ENCODE measurements around the gene DCAF7.

DCAF7 gene

DNA sequence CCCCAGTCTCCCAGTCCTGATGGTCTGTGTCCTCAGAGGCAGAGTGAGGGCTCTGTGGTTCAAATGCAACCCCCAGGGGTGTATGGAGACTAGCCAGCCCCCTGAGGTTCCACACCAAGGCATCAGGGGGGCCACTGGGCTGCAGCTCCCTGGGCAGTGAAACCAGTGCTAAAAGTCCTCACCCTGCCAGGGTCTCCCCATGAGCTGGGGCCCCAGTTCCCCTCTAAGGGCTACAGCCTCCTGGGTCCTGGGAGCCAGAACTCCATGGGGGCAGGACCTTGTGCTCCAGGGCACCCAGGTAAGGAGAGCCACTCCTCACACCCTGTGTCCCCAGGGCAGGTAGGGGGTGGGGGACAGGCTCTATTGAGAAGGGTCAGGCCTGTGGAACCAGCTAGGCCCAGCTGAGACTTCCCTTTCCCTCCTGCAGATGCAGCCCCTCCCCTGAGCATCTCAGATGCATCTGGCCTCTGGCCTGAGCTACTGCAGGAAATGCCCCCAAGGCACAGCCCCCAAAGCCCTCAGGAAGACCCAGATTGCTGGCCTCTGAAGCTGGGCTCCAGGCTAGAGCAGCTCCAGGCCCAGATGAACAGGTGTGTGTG, 6.4 kb upstream of the DCAF7 start:
- no peak for DNase-seq

DNA sequence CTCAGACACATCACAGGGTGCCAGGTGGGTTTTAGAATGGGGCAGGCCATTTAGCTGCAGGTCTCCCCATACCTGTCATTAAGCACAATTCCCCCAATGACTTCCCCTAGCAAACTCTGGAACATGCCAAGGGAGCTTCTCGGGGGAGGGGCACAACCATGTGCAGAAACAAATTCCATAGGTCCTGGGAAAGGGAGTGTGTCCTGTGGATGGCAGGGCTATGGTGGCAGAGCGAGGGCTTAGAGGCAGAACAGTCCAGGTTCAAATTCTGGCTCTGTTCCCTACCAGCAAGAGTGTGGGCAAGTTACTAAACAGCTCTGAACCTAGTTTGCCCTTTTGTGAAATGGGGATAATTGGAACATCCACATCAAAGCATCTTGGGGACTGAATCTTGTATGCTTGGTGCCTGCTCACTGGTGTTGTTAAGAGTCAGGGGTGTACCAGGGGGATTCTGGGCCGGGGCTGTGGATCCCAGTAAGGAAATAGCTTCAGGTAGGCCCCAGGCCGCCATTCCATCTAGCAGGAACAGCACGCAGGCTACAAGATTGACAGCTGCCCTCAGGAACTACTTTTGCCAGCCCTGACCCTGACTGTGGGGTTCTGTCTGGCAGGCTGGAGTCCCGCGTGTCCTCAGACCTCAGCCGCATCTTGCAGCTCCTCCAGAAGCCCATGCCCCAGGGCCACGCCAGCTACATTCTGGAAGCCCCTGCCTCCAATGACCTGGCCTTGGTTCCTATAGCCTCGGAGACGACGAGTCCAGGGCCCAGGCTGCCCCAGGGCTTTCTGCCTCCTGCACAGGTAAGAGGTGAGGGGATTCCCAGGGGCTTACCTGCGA, 5.6 kb upstream of the DCAF7 start:
- DNase-seq, result no peak

DNA sequence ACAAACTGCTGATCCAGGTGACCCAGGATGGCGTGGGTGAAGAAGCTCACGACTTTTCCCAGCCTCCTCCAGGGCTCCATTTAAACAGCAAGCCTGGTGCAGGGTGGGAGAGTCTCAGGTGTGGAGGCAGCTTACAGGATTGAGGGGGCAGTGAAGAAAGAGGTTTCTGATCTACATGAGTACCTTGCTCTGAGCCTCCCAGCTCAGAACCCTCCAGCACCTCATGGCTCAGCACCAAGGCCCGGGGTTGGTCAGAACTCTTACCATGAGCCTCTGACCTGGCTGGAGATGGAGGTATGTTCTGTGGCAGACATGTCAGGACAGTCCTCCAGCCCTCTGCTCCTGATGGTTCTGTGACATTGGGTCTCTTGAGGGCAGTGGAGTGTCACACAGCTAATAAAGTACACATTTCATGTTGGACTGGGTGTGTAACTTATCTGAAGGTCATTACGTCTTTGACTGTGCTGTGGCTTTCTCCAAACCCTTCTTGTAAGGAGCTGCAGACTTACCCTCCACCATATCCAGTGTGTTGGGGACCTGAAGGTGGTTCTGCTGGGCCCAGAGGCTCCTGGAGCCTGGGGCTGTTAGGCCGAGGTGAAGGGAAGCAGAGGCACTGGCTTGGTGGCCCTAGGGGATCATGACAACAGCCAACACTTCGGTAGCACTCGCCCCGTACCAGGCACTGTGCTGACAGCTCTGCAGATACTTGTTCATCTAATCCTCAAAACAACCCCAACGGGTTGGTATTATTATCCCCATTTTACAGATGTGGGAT, 3.8 kb upstream of the DCAF7 start:
- DNase-seq, result no peak

DNA sequence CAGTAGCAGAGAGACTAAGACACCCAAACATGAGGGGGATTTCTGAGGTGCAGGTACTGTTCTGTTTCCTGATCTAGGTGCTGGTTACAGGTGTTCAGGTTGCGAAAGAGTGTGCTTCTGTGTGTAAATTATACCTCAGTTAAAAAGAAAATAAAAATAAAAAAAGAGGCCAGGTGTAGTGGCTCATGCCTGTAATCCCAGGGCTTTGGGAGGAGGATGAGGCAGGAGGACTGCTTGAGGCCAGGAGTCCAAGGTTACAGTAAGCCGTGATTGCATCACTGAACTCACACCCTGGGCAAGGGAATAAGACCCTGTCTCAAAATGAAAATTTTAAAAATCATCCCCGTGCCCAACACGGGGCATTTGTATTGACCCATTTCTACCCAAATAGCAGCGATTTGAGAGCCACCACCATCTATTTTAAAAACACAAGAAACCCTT, 3.2 kb upstream of the DCAF7 start:
- DNase-seq, result no peak

DNA sequence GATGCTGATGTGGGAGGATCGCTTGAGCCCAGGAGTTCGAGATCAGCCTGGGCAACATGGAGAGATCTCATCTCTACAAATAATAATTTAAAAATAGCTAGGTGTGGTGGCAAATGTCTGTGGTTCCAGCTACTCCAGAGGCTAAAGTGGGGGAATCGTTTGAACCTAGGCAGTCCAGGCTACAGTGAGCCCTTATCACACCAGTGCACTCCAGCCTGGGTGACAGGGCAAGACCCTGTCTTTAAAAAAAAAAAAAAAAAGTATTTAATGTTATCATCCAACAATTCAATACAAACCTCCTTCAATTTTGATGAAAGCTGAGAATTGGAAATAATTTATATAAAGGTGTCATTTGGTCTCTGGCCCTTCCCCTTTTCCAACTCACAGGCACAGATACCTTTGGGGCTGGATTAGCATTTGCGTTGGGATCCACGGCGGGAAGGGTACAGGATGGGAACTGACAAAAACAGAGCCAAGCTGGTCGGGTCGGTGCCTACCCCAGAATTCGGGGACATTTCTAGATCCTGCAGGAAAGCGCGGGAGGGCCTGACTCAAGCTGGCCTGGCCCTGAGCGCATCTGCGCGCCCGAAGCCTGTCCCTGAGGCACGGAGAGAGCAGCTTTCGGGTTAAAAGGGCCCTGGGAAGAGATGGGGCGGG, 860 bp upstream of the DCAF7 start:
- DNase-seq, result peak in 2 of 56 donors; percentile 42 to 45

DNA sequence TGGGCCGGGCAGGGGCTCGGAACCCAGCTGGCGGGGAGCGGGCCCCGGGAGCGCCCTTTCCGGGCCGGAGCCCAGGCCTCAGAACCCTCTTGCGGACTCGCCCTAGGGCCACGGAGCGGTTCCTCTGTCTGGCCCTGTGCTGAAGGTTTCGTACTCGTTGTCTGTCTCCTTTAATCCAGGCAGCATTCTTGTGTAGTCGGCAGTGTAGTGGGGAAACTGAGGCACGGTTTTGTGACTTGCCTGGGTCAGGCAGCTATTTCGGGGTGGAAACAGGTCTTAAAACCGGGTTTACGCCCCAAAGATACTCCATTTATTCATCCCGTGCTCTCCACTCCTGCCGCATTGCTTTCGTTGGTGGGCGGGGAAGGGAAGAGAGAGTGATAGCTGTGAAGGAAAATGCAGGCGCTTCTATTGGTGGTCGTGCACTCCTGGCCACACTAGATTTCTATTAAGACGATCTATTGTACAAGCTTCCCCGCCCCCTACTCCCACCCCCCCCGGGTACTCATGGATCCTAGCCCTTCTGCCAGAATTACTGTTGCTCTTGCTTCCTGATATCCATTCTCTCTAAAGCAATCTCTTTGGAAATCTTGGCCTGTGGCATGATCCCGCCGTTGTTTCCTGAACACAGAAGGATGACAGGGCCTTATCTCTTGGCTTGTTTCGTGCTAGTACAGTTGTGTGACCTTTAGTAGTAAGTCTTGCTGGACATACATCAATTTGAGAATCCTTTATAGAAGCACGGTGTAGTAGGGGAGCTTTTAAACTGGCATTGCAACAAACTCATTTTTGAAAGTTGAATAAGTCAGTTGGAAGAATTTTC, 751 bp downstream of the DCAF7 start:
- peak in 7 of 56 donors; percentile 10 to 49 (median 27) for DNase-seq

DNA sequence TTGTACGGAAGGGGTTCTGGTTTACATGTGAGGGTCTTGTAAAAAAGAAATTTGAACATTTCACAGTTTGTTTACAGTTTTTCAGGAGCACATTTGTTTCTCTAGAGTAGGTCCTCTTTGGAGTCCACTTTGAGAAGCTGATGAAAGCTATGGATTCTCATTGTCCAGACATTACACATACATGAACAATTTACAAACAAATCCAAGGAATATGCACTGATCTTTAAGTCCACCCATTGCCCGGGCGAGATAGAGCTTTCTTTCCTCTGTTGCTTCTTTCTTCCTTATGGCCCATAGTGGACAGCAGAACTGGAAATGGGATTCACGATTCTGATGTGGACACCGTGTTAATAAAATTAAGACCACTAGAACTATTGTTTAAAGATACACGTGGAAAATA, 1.9 kb downstream of the DCAF7 start:
- no peak for DNase-seq

DNA sequence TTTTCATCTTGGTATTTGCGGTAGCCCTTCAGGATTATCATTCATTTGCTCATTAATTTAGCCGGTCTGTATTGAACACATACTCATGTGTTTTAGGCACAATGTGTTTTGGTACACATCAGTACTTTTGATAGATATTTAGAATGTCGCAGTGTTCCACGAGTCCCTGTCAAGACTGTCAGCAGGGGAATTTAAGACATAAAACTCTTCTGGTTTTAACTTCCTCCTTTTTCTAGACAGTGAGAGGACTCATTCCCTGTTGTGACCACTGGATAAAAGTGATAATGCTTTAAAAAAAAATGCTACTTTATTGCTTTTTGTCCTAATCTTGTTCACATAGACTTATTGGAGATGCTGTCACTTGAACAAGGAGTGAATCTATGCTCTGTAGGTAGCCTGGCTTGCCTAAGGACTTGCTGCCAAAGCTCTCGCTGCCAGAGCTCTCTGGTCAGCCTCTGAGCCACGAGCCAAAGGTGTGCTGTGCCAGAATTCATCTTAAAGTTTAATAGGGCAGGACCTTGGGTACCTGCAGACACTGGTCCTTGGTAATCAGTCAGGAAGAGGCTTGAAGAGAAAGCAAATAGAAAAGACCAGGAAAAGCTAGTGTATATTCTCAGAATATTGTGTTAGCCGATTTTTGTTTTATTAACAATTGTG, 5.4 kb downstream of the DCAF7 start:
- DNase-seq, result no peak

DNA sequence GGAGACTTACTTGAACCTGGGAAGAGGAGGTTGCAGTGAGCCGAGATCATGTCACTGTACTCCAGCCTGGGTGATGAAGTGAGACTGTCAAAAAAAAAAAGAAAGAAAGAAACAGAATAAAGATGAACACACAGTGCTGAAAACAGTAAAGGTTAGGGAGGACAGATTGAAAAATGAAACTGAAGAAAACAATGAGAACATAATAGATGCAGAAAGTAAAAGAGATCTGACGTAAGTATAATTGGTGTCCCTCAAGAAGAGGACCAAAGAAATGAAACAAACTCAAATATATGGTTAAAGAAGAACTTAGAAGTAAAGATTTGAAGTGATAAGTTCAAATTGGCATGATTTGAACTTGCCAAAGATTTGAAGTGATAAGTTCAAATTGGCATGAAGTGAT, 7.1 kb downstream of the DCAF7 start:
- DNase-seq, result no peak

DNA sequence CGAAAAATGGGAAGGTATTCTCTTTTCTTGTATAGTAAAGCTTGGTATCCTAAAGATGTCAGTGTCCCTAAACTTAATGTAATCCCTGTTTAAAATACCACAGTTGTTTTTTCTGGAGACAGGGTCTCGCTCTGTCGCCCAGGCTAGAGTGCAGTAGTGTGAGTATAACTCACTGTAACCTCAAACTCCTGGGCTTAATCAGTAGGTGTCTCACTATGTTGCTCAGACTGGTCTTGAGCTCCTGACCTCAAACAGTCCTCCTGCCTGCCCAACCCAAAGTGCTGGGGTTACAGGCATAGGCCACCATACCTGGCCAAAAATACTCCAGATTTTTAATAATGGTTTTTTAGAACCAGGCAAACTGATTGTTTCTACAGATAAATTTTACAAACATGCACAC, 8.2 kb downstream of the DCAF7 start:
- DNase-seq, result no peak

DNA sequence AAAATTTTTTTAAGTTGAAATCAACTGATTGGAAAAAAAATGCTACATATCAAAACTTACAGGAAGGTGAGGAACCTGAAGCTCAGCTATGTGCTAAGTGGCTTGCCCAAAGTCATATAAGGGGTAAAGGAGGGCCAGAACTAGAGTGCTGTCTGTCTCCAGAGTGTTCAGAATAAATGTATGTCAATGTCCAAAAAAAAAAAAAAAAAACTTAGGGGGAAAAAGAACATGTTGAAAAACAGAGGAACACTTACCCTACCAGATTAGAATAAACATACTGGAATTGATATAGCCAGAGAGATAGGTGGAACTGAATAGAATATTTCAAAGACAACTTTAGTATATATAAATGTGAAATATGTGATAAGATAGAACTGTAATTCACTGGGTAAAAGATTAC, 11.5 kb downstream of the DCAF7 start:
- no peak for DNase-seq

DNA sequence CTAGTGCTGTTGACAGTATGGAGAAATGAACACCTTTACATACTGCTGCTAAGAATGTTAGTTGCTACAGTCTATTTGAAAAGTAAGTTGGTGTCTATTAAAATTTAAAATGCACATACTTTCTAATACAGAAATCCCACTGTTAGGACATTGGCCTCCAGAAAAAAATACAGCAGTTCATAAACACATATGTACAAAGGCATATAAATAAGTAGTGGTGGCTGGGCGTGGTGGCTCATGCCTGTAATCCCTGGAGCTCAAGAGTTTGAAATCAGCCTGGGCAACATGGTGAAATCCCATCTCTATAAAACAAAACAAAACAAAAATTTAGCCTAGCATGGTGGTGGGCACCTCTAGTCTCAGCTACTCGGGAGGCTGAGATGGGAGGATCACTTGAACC, 13.1 kb downstream of the DCAF7 start:
- DNase-seq, result no peak

DNA sequence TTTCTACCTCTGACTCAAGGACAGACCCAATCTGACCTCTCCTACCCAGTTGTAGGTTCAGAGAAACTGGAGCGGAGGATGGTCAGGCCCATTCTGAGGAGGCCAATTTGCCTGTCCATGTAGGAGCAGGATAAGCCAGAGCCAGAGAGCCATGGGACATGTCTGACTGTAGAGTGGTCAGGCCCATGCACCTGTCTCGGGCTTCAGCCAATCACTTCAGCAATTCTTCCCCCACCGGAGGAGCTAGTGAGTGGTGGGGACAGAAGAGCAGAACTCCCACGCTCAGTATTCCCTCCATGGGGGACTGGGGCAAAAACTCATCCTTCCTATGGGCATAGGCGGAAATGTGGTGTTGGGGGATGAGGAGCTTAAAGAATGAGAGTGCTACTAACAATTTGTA, 14.3 kb downstream of the DCAF7 start:
- DNase-seq, result no peak

DNA sequence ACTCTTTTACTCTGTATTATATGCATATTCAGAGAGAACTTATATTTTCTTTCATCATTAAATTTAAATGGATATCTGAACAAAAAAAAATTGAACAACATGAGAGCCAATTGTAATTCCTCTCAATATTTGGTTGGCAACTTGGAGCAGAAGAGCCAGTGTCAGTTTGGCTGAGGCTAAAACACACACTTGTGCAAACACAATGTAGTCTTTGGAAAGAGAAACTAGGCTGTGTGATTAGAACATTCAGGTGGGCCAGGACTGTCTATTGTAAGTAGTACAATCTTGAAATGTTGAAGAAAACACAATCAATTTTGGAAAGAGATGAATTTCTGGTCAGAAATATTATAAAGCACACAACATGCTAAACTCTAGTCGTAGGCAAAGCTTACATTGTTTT, 17.0 kb downstream of the DCAF7 start:
- DNase-seq, result no peak

DNA sequence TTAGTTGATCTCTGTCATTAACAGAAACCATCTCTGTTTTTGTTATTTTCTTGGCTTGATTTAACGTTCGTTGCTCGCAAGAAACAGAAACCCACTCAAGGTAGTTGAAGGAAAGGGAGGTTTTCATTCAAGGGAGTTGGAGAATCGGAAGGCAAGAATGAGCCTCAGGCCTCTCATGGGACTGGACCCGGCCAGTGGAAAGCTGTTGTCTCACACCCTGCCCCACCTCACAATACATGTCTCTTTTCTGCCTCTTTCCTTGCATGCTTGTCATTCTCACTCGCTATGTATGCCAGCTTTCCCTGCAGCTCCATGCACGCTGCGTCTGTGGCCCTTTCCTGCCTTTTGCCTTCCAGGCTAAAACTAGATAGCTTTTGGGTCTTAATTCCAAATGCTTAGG, 18.3 kb downstream of the DCAF7 start:
- DNase-seq, result no peak

DNA sequence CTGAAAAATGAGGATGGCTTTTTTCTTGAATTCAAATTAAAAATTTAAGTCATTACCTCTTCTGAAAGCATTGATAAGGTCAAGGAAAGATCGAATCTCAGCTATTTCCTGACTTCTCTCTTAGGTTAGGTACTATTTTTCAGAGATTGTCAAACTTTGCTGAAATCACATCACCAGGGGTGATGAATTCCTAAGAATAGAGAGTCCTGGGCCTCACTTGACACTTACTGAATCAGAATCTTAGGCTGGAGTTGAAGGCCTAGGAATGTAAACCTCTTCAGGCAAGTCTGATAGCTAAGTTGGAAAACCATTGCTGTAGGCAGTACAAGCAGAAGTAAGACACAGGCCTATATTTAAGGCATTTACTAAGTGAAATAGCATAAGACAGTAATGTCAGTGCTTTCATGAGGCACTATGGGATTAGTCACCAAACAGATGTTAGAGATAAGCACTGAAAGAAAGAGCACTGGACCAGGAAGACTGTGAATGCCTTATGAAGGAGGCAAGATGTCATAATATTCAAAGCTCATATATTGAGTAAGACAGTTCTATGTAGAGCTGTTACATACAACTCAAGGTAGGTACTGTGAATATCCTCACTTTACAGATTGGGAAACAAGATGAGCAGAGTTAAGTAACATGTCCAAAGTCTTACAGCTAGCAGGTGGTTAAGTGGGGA, 21.5 kb downstream of the DCAF7 start:
- no peak for DNase-seq

DNA sequence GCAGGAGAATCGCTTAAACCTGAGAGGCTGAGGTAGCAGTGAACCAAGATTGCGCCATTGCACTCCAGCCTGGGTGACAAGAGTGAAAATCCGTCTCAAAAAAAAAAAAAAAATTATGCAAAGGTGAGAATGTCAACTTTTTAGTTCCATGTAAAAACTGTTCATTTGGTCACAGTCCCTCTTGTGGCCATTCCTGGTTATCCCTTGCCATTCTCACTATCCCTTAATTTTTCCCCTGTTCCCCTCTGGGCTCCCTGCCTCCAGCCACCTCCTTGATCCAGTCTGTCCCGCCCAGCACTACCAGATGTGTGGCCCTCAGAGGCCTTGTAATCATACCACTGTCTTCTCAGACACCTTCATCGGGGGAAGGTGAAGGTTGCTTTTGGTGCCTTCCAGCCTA, 23.4 kb downstream of the DCAF7 start:
- no peak for DNase-seq

DNA sequence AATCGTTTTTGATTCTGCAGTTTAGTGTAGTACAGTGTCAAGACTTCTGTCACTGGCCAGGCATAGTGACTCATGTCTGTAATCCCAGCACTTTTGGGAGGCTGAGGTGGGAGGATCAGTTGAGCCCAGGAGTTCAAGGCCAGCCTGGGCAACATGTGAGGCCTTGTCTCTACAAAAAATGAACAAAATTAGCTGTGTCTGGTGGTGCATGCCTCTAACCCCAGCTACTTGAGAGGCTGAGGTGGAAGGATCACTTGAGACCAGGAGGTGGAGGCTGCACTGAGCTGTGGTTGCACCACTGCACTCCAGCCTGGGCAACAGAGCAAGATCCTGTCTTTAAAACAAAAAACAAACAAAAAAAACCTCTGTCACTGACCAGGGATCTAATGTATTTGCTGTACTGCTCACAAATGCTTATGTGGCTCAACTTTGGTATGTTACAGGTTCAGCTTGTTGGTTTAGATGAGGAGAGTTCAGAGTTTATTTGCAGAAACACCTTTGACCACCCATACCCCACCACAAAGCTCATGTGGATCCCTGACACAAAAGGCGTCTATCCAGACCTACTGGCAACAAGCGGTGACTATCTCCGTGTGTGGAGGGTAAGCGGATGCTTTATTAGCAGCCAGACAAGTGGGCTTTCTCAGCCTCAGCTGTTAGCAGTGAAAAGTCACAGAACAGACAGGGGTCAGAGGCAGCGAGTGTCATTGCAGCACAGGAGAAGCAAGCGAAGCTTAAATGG, 27.9 kb downstream of the DCAF7 start:
- no peak for DNase-seq

DNA sequence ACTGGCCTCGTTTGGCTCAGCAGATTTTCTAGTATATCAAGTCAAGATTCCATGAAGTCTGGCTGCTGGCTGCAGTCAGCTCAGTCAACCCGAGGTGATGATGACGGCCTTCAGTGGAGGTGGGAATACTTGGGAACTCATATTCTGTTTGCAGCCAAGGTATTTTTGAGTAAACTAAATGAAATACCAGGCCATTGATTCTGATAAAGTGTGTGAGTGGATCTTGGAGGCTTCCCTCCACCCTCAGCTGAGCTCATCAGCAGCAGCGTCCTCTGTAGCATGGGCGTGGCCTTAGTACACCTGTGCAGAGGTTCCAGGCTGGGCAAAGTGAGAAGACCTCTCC, 28.5 kb downstream of the DCAF7 start:
- no peak for DNase-seq
